Measurements from ENCODE around the gene POMGNT2. TPM values are rescaled to one million over a fixed set of nuclear protein-coding genes. Genes with fewer than 3 reads are reported as not detected.

Gene POMGNT2
- polyA plus RNA-seq, 1 donor (not counting 4 experiments of a cell fraction or from before 2014, with no cell fraction given) = 6.0 TPM

DNA sequence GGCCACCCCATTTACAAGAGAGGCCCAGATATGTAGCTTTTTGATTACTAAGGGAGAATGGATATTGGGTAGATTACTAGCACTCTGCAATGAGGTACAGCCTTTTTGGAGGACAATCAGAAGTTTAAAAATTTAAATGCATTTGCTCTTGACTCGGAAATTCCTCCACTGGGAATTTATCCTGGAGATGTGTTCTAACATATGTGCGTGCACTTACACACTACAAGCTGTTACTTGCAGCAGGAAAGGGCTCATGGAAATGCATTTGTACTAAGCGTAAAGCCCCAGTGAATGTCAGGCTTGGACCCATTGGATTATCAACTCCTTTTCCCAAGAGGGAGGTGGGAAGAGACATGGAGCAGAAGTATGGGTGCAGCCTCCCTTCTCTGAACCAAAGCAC, 7.8 kb upstream of the POMGNT2 start:
- Histone ChIP-seq H3K4me3 (ENCODE audit: control insufficient read depth in 2 of 3, extremely low read depth in 1 of 3, insufficient read depth in 2 of 3, low read depth in 1 of 3, low read length in 3 of 3) (no peak overlapping the region), H3K27ac (ENCODE audit: control insufficient read depth, insufficient read depth, low read length) (no peak overlapping the region), H4K20me1 (ENCODE audit: control insufficient read depth, extremely low read depth, insufficient read depth, low read length) (no peaks in the 10 kb centered on the region), H3K4me1 (ENCODE audit: control insufficient read depth, extremely low read depth, insufficient read depth, low read length) (no peaks in the 10 kb centered on the region), H3K36me3 (ENCODE audit: control insufficient read depth in 2 of 2, extremely low read depth in 1 of 2, insufficient read depth in 2 of 2, low read length in 2 of 2) (no peaks in the 10 kb centered on the region), H3K4me2 (ENCODE audit: control insufficient read depth, extremely low read depth, insufficient read depth, low read depth, low read length) (no peak overlapping the region), H3K9me1 (ENCODE audit: control insufficient read depth, extremely low read depth, insufficient read depth, low read length) (no peaks in the 10 kb centered on the region), H3K27me3 (ENCODE audit: control insufficient read depth, extremely low read depth, insufficient read depth, low read length) (no peaks in the 10 kb centered on the region), H3K79me2 (ENCODE audit: control insufficient read depth, insufficient read depth, low read length) (no peaks in the 10 kb centered on the region), H3K9me3 (ENCODE audit: control insufficient read depth, low read depth, low read length) (no peaks in the 10 kb centered on the region), H2AFZ (ENCODE audit: control insufficient read depth, low read length) (no peak overlapping the region), H3K9ac (ENCODE audit: control insufficient read depth, extremely low read depth, insufficient read depth, low read length) (no peak overlapping the region)
- no peak for TF ChIP-seq EZH2 (IDR thresholded peaks at IDR 0.05; ENCODE audit: low read length)
- TF ChIP-seq, protein P1, sequence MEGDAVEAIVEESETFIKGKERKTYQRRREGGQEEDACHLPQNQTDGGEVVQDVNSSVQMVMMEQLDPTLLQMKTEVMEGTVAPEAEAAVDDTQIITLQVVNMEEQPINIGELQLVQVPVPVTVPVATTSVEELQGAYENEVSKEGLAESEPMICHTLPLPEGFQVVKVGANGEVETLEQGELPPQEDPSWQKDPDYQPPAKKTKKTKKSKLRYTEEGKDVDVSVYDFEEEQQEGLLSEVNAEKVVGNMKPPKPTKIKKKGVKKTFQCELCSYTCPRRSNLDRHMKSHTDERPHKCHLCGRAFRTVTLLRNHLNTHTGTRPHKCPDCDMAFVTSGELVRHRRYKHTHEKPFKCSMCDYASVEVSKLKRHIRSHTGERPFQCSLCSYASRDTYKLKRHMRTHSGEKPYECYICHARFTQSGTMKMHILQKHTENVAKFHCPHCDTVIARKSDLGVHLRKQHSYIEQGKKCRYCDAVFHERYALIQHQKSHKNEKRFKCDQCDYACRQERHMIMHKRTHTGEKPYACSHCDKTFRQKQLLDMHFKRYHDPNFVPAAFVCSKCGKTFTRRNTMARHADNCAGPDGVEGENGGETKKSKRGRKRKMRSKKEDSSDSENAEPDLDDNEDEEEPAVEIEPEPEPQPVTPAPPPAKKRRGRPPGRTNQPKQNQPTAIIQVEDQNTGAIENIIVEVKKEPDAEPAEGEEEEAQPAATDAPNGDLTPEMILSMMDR (optimal IDR thresholded peaks at IDR 0.05 in 1 of 3, IDR thresholded peaks at IDR 0.05 in 1 of 3, conservative IDR thresholded peaks at IDR 0.05 in 1 of 3; ENCODE audit: extremely low read depth in 1 of 3, insufficient read depth in 2 of 3, low read length in 3 of 3) = no peak
- DNase-seq (ENCODE audit: low read depth, low spot score) = no peak
- FAIRE-seq = no peak
- dilution Hi-C loops (cut with MboI; ENCODE audit: extremely low pct_ligation_motif_present, low sequenced_read_pairs) = no loop called here

DNA sequence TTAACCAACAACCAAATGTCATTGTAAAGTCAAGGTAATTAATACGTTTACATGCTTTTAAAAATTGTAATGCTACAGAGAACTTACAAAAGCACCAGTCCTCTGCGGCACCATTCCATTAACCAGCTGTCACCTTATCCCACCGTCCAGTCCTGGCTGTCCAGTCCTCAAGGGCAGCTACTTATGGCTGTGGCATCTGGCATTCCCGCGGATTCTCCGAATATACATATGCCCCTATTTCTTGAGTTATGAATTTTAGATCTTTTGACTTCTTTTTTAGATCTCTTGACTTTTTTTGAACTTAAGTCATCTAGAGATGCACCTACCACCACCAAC, 382 bp upstream of the POMGNT2 start:
- Histone ChIP-seq H3K9me1 (ENCODE audit: control insufficient read depth, extremely low read depth, insufficient read depth, low read length) (no peaks in the 10 kb centered on the region), H3K4me1 (ENCODE audit: control insufficient read depth, extremely low read depth, insufficient read depth, low read length) (peaks cover 7% of the 10 kb centered on the region), H3K4me3 (ENCODE audit: control insufficient read depth in 2 of 3, extremely low read depth in 1 of 3, insufficient read depth in 2 of 3, low read depth in 1 of 3, low read length in 3 of 3) (peak overlapping the region; percentile 60 to 81 (median 73)), H3K4me2 (ENCODE audit: control insufficient read depth, extremely low read depth, insufficient read depth, low read depth, low read length) (peak overlapping the region; percentile 89), H3K27ac (ENCODE audit: control insufficient read depth, insufficient read depth, low read length) (no peak overlapping the region), H3K36me3 (ENCODE audit: control insufficient read depth in 2 of 2, extremely low read depth in 1 of 2, insufficient read depth in 2 of 2, low read length in 2 of 2) (no peaks in the 10 kb centered on the region), H2AFZ (ENCODE audit: control insufficient read depth, low read length) (peak overlapping the region; percentile 81), H3K27me3 (ENCODE audit: control insufficient read depth, extremely low read depth, insufficient read depth, low read length) (no peaks in the 10 kb centered on the region), H3K79me2 (ENCODE audit: control insufficient read depth, insufficient read depth, low read length) (no peaks in the 10 kb centered on the region), H3K9ac (ENCODE audit: control insufficient read depth, extremely low read depth, insufficient read depth, low read length) (no peak overlapping the region), H4K20me1 (ENCODE audit: control insufficient read depth, extremely low read depth, insufficient read depth, low read length) (no peaks in the 10 kb centered on the region), H3K9me3 (ENCODE audit: control insufficient read depth, low read depth, low read length) (no peaks in the 10 kb centered on the region)
- FAIRE-seq (no peak), DNase-seq (ENCODE audit: low read depth, low spot score) (no peak)
- dilution Hi-C loops (cut with MboI; ENCODE audit: extremely low pct_ligation_motif_present, low sequenced_read_pairs) = no loop called here
- TF ChIP-seq EZH2 (IDR thresholded peaks at IDR 0.05; ENCODE audit: low read length) = no peak
- TF ChIP-seq, protein P1 (optimal IDR thresholded peaks at IDR 0.05 in 1 of 3, IDR thresholded peaks at IDR 0.05 in 1 of 3, conservative IDR thresholded peaks at IDR 0.05 in 1 of 3; ENCODE audit: extremely low read depth in 1 of 3, insufficient read depth in 2 of 3, low read length in 3 of 3) = no peak
